Liver (tissue), 9 donors: ENCODE data around the gene SUSD4. TPM values are rescaled to one million over a fixed set of nuclear protein-coding genes. Genes with fewer than 3 reads are reported as not detected.

Experiments used
- DNase-seq: peaks from one replicate; pipeline ENCODE4 v3.0.0-alpha.2; 2017; ENCODE audit warnings: low spot score
- H3K27ac ChIP-seq, 2 donors: one replicate each; pipeline ENCODE4 v1.7.0; 2013; ENCODE audit warnings: inconsistent platforms in 2 of 2, low read length in 2 of 2, control low read depth in 1 of 2, low read depth in 1 of 2, mild to moderate bottlenecking in 1 of 2
- H3K27me3 ChIP-seq, 4 donors: one replicate each; pipeline versions ENCODE4 v1.6.1 to v1.7.0; 2013; ENCODE audit warnings: low read length in 3 of 4, inconsistent platforms in 1 of 4, mild to moderate bottlenecking in 1 of 4, moderate library complexity in 1 of 4; ENCODE audit not compliant: control insufficient read depth in 4 of 4, insufficient read depth in 4 of 4
- H3K36me3 ChIP-seq, 4 donors: one replicate each; pipeline versions ENCODE4 v1.6.1 to v1.7.0; 2013; ENCODE audit warnings: low read length in 3 of 4, mild to moderate bottlenecking in 3 of 4, low read depth in 1 of 4, moderate library complexity in 1 of 4; ENCODE audit not compliant: control insufficient read depth in 4 of 4, insufficient read depth in 3 of 4
- H3K4me1 ChIP-seq, 4 donors: one replicate each; pipeline versions ENCODE4 v1.6.1 to v1.7.0; 2013; ENCODE audit warnings: low read length in 3 of 4, mild to moderate bottlenecking in 3 of 4, moderate library complexity in 1 of 4; ENCODE audit not compliant: control insufficient read depth in 4 of 4, insufficient read depth in 4 of 4
- H3K4me3 ChIP-seq, 3 donors: one replicate each; pipeline versions ENCODE4 v1.6.1 to v1.7.0; 2013; ENCODE audit warnings: low read length in 3 of 3, control low read depth in 1 of 3, low read depth in 1 of 3, mild to moderate bottlenecking in 1 of 3
- H3K9ac ChIP-seq, 2 donors: one replicate each; pipeline ENCODE4 v1.7.0; 2013; ENCODE audit warnings: low read length in 2 of 2, mild to moderate bottlenecking in 2 of 2, moderate library complexity in 2 of 2, control low read depth in 1 of 2, low read depth in 1 of 2
- H3K9me3 ChIP-seq, 4 donors: one replicate each; pipeline versions ENCODE4 v1.6.1 to v1.7.0; 2013; ENCODE audit warnings: low read length in 3 of 4; ENCODE audit not compliant: control insufficient read depth in 4 of 4
- EGR1 ChIP-seq, 2 donors: IDR thresholded peaks; 2 replicates each; pipeline ENCODE4 v1.6.1; 2016 to 2018; ENCODE audit warnings: antibody characterized with exemption in 2 of 2, low read depth in 2 of 2
- FOXA1 ChIP-seq: IDR thresholded peaks from 2 replicates; pipeline ENCODE4 v1.6.1; 2016; ENCODE audit warnings: antibody characterized with exemption
- GABPA ChIP-seq, 2 donors: IDR thresholded peaks in 1 of 2; conservative IDR thresholded peaks in 1 of 2; 2 replicates each; pipeline ENCODE4 v1.6.1; 2016; ENCODE audit warnings: antibody characterized with exemption in 2 of 2, mild to moderate bottlenecking in 1 of 2, moderate library complexity in 1 of 2
- HNF4A ChIP-seq, 2 donors: conservative IDR thresholded peaks; 2 replicates each; pipeline ENCODE4 v1.6.1; 2016; ENCODE audit warnings: antibody characterized with exemption in 2 of 2, mild to moderate bottlenecking in 2 of 2
- JUND ChIP-seq, 2 donors: IDR thresholded peaks; 2 replicates each; pipeline ENCODE4 v1.6.1; 2016; ENCODE audit warnings: antibody characterized with exemption in 2 of 2
- NR2F2 ChIP-seq: IDR thresholded peaks from 2 replicates; pipeline ENCODE4 v1.6.1; 2016; ENCODE audit warnings: antibody characterized with exemption
- RAD21 ChIP-seq, 2 donors: IDR thresholded peaks; 2 replicates each; pipeline ENCODE4 v1.6.1; 2016; ENCODE audit warnings: antibody characterized with exemption in 2 of 2, mild to moderate bottlenecking in 2 of 2
- RXRA ChIP-seq, 2 donors: IDR thresholded peaks; 2 replicates each; pipeline ENCODE4 v1.6.1; 2017 to 2018; ENCODE audit warnings: antibody characterized with exemption in 2 of 2, mild to moderate bottlenecking in 1 of 2
- SP1 ChIP-seq: IDR thresholded peaks from 2 replicates; pipeline ENCODE4 v1.6.1; 2018; ENCODE audit warnings: antibody characterized with exemption, mild to moderate bottlenecking
- TAF1 ChIP-seq: conservative IDR thresholded peaks from 2 replicates; pipeline ENCODE4 v1.6.1; 2016; ENCODE audit warnings: antibody characterized with exemption, mild to moderate bottlenecking
- YY1 ChIP-seq: IDR thresholded peaks from 2 replicates; pipeline ENCODE4 v1.6.1; 2016; ENCODE audit warnings: antibody characterized with exemption, mild to moderate bottlenecking
- WGBS: extraction: QIAGEN DNeasy Blood & Tissue Kit; methylation state at CpG from one replicate; pipeline ENCODE4 v1.1.7; 2013; 5-methylcytosine and 5-hydroxymethylcytosine counted together
- polyA plus RNA-seq, 2 donors: library from polyadenylated mRNA; stranded (reverse) in 1 of 2; unstranded in 1 of 2; fragments of 200-250 nt in 1 of 2; fragments of >200 nt in 1 of 2; fragmentation: Nextera tagmentation in 1 of 2; extraction: Ambion mirVana in 1 of 2; gene quantifications; one replicate each; pipeline versions ENCODE4 v1.2.1 to v1.2.3, GENCODE V29; 2013 to 2015
- total RNA-seq, 2 donors: library from RNA; depleted of rRNA; stranded (reverse); fragments of >200 nt; gene quantifications; one replicate each; pipeline ENCODE4 v1.2.3, GENCODE V29; 2014
- TF ChIP-seq, protein P1 (sequence below): IDR thresholded peaks from 2 replicates; pipeline ENCODE4 v1.6.1; 2016; ENCODE audit warnings: antibody characterized with exemption
- TF ChIP-seq, protein P2 (sequence below): fragments of 150-350 bp; IDR thresholded peaks from 2 replicates; pipeline ENCODE4 v1.5.1; 2017; ENCODE audit warnings: improper control_type of control experiment, low read depth, low read length; ENCODE audit not compliant: missing input control
- TF ChIP-seq, protein P3 (sequence below): IDR thresholded peaks from 2 replicates; pipeline ENCODE4 v1.6.1; 2016; ENCODE audit warnings: antibody characterized with exemption
- TF ChIP-seq, protein P4 (sequence below): IDR thresholded peaks from 2 replicates; pipeline ENCODE4 v1.6.1; 2016; ENCODE audit warnings: antibody characterized with exemption, mild to moderate bottlenecking
- TF ChIP-seq, protein P5 (sequence below): IDR thresholded peaks from 2 replicates; pipeline ENCODE4 v1.6.1; 2016; ENCODE audit warnings: antibody characterized with exemption
- donor health status: healthy.
- donor health status: healthy.
- donor health status: healthy.
- donor health status: healthy.
- donor health status: healthy.

The SUSD4 gene
- total and polyA plus RNA-seq, 4 donors = 1.1 to 3.8 (median 1.8) TPM

DNA sequence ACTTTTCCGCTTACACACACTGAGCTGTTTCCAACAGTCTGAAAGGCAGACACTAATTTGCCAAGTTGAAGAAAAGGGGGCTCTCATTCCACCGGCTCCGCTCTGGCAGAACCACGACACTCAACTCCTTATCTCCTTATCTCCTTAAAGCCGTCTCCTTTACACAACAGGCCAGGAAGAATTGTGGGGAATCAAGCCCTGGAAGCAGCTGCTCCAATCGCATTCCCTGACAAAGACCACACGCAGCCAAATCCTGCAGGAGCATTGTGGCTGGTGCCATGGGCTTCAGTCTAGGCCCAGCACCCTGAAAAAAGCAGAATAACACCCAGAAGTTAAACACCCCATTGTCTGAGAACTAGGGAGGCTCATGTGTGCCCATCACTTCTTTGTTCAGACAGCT is 24.1 kb downstream of the SUSD4 start:
- H3K4me1 ChIP-seq = no peaks in the 10 kb centered on the region
- H3K36me3 ChIP-seq = no peaks in the 10 kb centered on the region
- no peaks in the 10 kb centered on the region for H3K9me3 ChIP-seq
- no peak overlapping the region for H3K27ac ChIP-seq
- no peak overlapping the region for H3K4me3 ChIP-seq
- no peak for DNase-seq
- TF ChIP-seq, protein P1, sequence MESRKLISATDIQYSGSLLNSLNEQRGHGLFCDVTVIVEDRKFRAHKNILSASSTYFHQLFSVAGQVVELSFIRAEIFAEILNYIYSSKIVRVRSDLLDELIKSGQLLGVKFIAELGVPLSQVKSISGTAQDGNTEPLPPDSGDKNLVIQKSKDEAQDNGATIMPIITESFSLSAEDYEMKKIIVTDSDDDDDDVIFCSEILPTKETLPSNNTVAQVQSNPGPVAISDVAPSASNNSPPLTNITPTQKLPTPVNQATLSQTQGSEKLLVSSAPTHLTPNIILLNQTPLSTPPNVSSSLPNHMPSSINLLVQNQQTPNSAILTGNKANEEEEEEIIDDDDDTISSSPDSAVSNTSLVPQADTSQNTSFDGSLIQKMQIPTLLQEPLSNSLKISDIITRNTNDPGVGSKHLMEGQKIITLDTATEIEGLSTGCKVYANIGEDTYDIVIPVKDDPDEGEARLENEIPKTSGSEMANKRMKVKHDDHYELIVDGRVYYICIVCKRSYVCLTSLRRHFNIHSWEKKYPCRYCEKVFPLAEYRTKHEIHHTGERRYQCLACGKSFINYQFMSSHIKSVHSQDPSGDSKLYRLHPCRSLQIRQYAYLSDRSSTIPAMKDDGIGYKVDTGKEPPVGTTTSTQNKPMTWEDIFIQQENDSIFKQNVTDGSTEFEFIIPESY = no peak
- TF ChIP-seq, protein P2, sequence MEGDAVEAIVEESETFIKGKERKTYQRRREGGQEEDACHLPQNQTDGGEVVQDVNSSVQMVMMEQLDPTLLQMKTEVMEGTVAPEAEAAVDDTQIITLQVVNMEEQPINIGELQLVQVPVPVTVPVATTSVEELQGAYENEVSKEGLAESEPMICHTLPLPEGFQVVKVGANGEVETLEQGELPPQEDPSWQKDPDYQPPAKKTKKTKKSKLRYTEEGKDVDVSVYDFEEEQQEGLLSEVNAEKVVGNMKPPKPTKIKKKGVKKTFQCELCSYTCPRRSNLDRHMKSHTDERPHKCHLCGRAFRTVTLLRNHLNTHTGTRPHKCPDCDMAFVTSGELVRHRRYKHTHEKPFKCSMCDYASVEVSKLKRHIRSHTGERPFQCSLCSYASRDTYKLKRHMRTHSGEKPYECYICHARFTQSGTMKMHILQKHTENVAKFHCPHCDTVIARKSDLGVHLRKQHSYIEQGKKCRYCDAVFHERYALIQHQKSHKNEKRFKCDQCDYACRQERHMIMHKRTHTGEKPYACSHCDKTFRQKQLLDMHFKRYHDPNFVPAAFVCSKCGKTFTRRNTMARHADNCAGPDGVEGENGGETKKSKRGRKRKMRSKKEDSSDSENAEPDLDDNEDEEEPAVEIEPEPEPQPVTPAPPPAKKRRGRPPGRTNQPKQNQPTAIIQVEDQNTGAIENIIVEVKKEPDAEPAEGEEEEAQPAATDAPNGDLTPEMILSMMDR = no peak
- TF ChIP-seq GABPA (IDR thresholded peaks at IDR 0.05 in 1 of 2, conservative IDR thresholded peaks at IDR 0.05 in 1 of 2) = no peak
- TF ChIP-seq FOXA1 = no peak
- TF ChIP-seq SP1 = no peak
- TF ChIP-seq YY1 = no peak
- TF ChIP-seq TAF1 = no peak
- TF ChIP-seq JUND (IDR thresholded peaks at IDR 0.05) = no peak
- TF ChIP-seq, protein P3, sequence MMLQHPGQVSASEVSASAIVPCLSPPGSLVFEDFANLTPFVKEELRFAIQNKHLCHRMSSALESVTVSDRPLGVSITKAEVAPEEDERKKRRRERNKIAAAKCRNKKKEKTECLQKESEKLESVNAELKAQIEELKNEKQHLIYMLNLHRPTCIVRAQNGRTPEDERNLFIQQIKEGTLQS = no peak
- no peak for TF ChIP-seq EGR1 (IDR thresholded peaks at IDR 0.05; ENCODE audit: low read depth in 2 of 2)
- no peak overlapping the region for H3K9ac ChIP-seq
- WGBS = 91% methylated on average over 7 of the region's 7 CpGs
- H3K27me3 ChIP-seq = no peaks in the 10 kb centered on the region

DNA sequence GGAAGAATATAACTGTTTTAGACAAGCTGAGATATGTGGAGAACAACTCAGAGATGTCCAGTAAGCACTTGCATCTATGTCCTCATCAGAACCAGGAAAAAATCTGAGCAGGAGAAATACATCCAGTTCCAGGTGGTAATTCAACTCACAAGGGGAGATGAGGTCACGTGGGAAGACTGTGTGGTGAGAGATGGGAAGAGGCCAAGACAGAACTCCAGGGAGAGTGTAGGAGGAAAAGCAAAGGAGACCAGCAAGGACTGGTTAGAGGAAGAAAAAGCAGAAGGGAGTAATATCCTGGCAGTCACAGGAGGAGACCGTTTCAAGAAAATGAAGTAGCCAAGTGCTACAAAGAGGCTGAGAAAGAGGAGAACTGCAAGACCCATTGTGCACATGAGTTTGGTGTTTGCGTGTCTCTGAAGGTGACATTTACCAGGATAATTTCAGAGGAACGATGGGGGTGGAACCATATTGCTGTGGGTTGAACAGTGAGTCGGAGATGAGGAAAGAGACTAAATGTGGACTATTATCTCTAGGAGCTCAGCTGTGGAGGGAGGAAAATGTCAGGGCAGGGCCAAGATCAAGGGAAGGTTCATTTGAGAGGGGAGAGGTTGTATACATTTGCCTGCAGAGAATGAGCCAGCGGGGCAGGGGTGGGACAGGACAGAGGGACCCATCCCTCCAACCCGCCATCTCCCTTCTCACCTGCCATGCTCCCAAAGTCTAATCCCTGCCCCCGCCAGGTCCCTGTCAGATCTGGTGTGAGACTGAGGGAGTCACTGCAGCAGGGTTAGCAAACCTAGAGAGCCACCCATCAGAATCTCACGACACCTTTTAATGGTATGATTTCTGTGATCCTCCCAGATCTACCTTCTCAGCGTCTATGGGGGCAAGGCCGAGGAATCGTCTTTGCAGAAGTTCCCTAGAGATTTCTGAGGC is 24.9 kb downstream of the SUSD4 start:
- 89% methylated on average over 12 of the region's 12 CpGs for WGBS
- H3K27ac ChIP-seq = no peak overlapping the region
- TF ChIP-seq, protein P4, sequence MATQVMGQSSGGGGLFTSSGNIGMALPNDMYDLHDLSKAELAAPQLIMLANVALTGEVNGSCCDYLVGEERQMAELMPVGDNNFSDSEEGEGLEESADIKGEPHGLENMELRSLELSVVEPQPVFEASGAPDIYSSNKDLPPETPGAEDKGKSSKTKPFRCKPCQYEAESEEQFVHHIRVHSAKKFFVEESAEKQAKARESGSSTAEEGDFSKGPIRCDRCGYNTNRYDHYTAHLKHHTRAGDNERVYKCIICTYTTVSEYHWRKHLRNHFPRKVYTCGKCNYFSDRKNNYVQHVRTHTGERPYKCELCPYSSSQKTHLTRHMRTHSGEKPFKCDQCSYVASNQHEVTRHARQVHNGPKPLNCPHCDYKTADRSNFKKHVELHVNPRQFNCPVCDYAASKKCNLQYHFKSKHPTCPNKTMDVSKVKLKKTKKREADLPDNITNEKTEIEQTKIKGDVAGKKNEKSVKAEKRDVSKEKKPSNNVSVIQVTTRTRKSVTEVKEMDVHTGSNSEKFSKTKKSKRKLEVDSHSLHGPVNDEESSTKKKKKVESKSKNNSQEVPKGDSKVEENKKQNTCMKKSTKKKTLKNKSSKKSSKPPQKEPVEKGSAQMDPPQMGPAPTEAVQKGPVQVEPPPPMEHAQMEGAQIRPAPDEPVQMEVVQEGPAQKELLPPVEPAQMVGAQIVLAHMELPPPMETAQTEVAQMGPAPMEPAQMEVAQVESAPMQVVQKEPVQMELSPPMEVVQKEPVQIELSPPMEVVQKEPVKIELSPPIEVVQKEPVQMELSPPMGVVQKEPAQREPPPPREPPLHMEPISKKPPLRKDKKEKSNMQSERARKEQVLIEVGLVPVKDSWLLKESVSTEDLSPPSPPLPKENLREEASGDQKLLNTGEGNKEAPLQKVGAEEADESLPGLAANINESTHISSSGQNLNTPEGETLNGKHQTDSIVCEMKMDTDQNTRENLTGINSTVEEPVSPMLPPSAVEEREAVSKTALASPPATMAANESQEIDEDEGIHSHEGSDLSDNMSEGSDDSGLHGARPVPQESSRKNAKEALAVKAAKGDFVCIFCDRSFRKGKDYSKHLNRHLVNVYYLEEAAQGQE = no peak
- TF ChIP-seq EGR1 (IDR thresholded peaks at IDR 0.05; ENCODE audit: low read depth in 2 of 2) (no peak), RXRA (IDR thresholded peaks at IDR 0.05) (no peak), TAF1 (no peak), JUND (IDR thresholded peaks at IDR 0.05) (no peak), GABPA (IDR thresholded peaks at IDR 0.05 in 1 of 2, conservative IDR thresholded peaks at IDR 0.05 in 1 of 2) (no peak), FOXA1 (no peak), NR2F2 (no peak), RAD21 (IDR thresholded peaks at IDR 0.05) (no peak), YY1 (no peak), HNF4A (conservative IDR thresholded peaks at IDR 0.05) (no peak)
- TF ChIP-seq, protein P5, sequence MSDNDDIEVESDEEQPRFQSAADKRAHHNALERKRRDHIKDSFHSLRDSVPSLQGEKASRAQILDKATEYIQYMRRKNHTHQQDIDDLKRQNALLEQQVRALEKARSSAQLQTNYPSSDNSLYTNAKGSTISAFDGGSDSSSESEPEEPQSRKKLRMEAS = no peak
- TF ChIP-seq, protein P1 = no peak
- TF ChIP-seq, protein P2 = no peak
- TF ChIP-seq, protein P3 = no peak

More for the DNA sequence above, 24.9 kb downstream of the SUSD4 start:
- Histone ChIP-seq H3K4me3 (no peak overlapping the region), H3K27me3 (no peaks in the 10 kb centered on the region), H3K9me3 (no peaks in the 10 kb centered on the region), H3K9ac (no peak overlapping the region), H3K36me3 (no peaks in the 10 kb centered on the region), H3K4me1 (no peaks in the 10 kb centered on the region)
- no peak for DNase-seq
